Measurements from ENCODE around the gene SFSWAP.

- no peak for TF ChIP-seq CTCF (IDR thresholded peaks at IDR 0.05 in 8 of 11, conservative IDR thresholded peaks at IDR 0.05 in 3 of 11)
- no peak for TF ChIP-seq POLR2A (IDR thresholded peaks at IDR 0.05)
Measured at GRCh38 chr12:131695968-131696367, 14.9 kb upstream of the SFSWAP start.

All from spleen (tissue), 7 donors.